ENCODE data around the gene IL11RA.

GRCh38 chr9:34647084-34647403 lies 4.9 kb upstream of the IL11RA start:
- TF ChIP-seq EZH2 (IDR thresholded peaks at IDR 0.05; ENCODE audit: insufficient read depth, low read length) (no peak), CTCF (IDR thresholded peaks at IDR 0.05; ENCODE audit: insufficient read depth, low read depth, low read length) (no peak)
